Left cardiac atrium (tissue), 4 donors: ENCODE results near the gene ZNF350. TPM values are rescaled to one million over a fixed set of nuclear protein-coding genes. Genes with fewer than 3 reads are reported as not detected.

Experiments
- ATAC-seq, 2 donors: fragments of 200-7000 bp; cut with Tn5 transposase; one replicate each; pipeline ENCODE4 v1.9.1; 2020; ENCODE audit warnings: mild to moderate bottlenecking in 2 of 2, moderate library complexity in 2 of 2
- DNase-seq: peaks from one replicate; pipeline ENCODE4 v3.0.0-alpha.2; 2020
- intact Hi-C, 2 donors: fragments of 100-400 bp; cut with DNase I; formaldehyde crosslinking; loops; one replicate each; pipeline versions ENCODE4 v1.14.1 to v1.15.1; 2022 to 2023
- total RNA-seq, 2 donors: library from RNA; stranded (reverse); fragmentation: NEBNext Ultra II Directional; extraction: Animal tissue kit (Norgen Biotek cat#: 25700); gene quantifications; one replicate each; pipeline ENCODE4 v1.2.1, GENCODE V29; 2021
- donor health status: DM: no; HTN: yes; CAD: no.
- donor health status: DM: no; HTN: yes; CAD: no; lungs with severe emphysema.
- donor health status: DM: yes; HTN: yes; CAD: no.
- donor health status: Dilated cardiomyopathy.

ZNF350 gene
- total RNA-seq, 2 donors from 2014 or later: 7.2 to 7.5 TPM

DNA sequence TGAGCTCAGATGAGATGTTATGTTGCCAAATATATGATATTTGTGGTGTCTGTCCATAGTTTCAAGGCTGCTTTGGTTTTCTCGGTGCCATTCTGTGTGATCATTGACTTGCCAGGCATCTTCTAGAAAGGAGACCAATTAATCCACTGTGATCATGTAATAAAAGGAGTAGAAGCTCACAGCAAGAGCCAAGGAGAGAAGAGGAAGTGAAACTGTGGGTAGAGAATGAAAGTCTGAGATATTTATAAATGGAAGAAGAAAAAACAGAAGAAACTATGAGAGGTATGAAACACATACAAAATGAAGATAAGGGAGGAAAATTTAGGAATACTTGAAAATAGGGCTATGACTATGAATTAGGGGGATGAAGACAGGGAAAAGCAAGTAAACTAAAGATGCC is 70.5 kb downstream of the ZNF350 start:
- DNase-seq (no peak), ATAC-seq (no peak)
- intact Hi-C loops: no loop called here

DNA sequence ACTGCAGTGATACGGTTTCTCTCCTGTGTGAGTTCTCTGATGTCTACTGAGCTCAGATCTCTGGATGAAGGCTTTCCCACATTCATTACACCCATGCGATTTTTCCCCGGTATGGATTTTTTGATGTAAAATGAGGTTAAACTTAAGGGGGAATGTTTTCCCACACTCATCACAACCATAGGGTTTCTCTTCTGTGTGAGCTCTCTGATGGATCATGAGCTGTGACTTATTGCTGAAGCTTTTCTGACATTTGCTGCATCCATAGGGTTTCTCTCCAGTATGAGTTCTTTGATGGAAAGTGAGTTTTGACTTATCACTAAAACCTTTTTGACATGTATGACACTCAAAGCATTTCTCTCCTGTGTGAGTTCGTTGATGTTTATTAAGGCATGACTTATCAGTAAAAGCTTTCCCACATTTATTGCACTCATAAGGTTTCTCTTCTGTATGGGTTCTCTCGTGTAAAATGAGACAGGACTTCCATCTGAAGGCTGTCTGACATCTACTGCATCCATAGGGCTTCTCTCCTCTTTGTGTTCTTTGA is 71.2 kb downstream of the ZNF350 start:
- intact Hi-C loops: no loop called here

More for the DNA sequence above, 71.2 kb downstream of the ZNF350 start:
- DNase-seq (no peak), ATAC-seq (no peak)

Other genes with a start within 250 kb of the ZNF350 start
- 10 to 100 TPM; 12.9 to 14.5 TPM for gene FPR1, start 235.0 kb downstream of the ZNF350 start, total RNA-seq
- gene FPR2, start 225.7 kb downstream of the ZNF350 start, total RNA-seq: 1 to 10 TPM; 1.1 to 2.4 TPM
- 10 to 100 TPM; 11.0 TPM for gene FPR3, start 191.7 kb downstream of the ZNF350 start, total RNA-seq
- 1 to 10 TPM; 7.3 to 9.3 TPM for gene ZNF577, start 98.9 kb downstream of the ZNF350 start, total RNA-seq
- 10 to 100 TPM in 1 of 2 donors, 1 to 10 TPM in 1; 8.0 to 10.8 TPM for gene ZNF649, start 81.8 kb downstream of the ZNF350 start, total RNA-seq
- gene ZNF613, start 59.4 kb downstream of the ZNF350 start, total RNA-seq: 1 to 10 TPM; 4.3 to 5.5 TPM
- gene ZNF615, start 21.4 kb upstream of the ZNF350 start, total RNA-seq: 10 to 100 TPM in 1 of 2 donors, 1 to 10 TPM in 1; 9.8 to 10.0 TPM
- gene ZNF614, start 41.5 kb upstream of the ZNF350 start, total RNA-seq: 1 to 10 TPM; 6.8 to 9.4 TPM
- gene ZNF432, start 62.0 kb upstream of the ZNF350 start, total RNA-seq: 10 to 100 TPM in 1 of 2 donors, 1 to 10 TPM in 1; 8.5 to 10.7 TPM
- gene ZNF841, start 108.9 kb upstream of the ZNF350 start, total RNA-seq: 10 to 100 TPM; 10.4 to 12.1 TPM
- 1 to 10 TPM; 5.4 to 7.8 TPM for gene ZNF616, start 153.1 kb upstream of the ZNF350 start, total RNA-seq
- gene ZNF836, start 184.8 kb upstream of the ZNF350 start, total RNA-seq: 10 to 100 TPM in 1 of 2 donors, 1 to 10 TPM in 1; 8.9 to 10.5 TPM
- 100 to 1,000 TPM; 276 to 389 TPM for gene PPP2R1A, start 203.2 kb upstream of the ZNF350 start, total RNA-seq